ENCODE measurements around the gene C9orf78.

DNA sequence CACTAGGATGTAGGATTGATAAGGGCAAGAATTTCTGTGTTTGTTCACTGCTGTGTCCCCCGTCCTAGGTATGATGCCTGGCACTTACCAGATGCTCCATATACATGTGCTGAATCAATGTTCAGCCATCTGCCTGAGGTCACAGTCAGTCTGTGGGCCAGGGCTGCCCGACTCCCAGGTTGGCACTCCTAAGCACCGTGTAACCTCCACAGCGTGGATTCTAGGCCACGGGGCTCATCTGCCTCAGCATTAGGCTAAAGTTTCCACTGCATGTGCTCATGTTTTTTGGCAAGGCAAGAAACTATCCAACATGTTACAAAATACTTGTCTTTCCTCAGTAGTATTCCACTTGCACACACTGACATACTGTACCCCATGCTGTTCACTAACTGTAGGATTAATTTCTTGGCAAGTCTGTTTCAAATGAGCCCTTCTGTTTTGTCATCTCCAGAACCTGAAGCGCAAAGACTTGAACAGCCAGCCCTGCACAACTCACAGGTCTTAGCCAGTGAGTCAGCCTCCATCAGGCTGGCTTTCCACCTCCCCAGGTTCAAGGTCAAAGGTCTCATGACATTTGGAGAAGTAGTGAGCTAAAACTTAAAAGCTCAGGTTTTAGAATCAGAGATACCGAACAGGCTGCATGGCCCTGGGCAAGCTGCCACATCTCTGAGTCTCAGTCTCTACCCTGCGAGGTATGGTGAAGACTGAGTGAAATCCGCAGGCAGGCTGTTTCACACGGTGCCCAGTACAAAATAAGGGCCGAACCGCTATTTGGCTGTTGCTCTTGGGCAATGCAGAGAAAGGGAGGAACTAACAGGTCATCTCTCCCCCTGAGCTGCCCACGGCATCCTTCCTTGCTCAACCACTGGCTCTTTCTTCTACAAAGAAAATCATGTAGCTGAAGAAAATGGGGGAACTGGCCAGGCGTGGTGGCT is 18.3 kb downstream of the C9orf78 start:
- TF ChIP-seq, protein P1, sequence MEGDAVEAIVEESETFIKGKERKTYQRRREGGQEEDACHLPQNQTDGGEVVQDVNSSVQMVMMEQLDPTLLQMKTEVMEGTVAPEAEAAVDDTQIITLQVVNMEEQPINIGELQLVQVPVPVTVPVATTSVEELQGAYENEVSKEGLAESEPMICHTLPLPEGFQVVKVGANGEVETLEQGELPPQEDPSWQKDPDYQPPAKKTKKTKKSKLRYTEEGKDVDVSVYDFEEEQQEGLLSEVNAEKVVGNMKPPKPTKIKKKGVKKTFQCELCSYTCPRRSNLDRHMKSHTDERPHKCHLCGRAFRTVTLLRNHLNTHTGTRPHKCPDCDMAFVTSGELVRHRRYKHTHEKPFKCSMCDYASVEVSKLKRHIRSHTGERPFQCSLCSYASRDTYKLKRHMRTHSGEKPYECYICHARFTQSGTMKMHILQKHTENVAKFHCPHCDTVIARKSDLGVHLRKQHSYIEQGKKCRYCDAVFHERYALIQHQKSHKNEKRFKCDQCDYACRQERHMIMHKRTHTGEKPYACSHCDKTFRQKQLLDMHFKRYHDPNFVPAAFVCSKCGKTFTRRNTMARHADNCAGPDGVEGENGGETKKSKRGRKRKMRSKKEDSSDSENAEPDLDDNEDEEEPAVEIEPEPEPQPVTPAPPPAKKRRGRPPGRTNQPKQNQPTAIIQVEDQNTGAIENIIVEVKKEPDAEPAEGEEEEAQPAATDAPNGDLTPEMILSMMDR (conservative IDR thresholded peaks at IDR 0.05; ENCODE audit: low read depth, low read length): no peak
- no peak for TF ChIP-seq EZH2 (IDR thresholded peaks at IDR 0.05; ENCODE audit: low read length, unreplicated experiment)

Measured in PC-3 (cell line).